HG02981 (cell line): ENCODE measurements around the gene VCAM1.

Source experiments
- ATAC-seq: cut with Tn5 transposase; IDR thresholded peaks from one replicate; pipeline ENCODE4 v1.9.1; 2021; ENCODE audit warnings: mild to moderate bottlenecking, moderate library complexity; ENCODE audit not compliant: unreplicated experiment

Gene VCAM1

DNA sequence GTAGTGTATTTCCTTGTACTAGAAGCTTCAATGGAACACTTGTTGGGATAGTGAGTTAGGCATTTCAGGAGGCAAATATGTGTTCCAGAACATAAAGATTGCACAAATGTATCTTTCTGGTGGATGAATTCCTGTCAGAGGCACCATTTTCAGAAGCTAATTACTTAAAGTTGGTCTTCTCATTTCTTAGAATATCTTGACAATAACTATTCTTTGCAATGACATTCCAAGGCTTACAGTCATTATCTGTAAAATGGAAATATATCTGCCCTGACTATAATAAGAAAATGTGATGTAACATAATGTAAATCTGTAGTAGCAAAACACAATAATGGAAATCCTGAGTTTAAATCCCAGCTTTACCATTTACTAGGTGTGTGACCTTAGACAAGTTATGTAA, 2.7 kb downstream of the VCAM1 start:
- ATAC-seq, result no peak

GRCh38 chr1:100724281-100724680, 4.7 kb downstream of the VCAM1 start:
- ATAC-seq, result no peak

- ATAC-seq, result no peak
Observed at GRCh38 chr1:100730130-100730529, 10.6 kb downstream of the VCAM1 start.

GRCh38 chr1:100731309-100731708, 11.8 kb downstream of the VCAM1 start:
- no peak for ATAC-seq

- ATAC-seq, result no peak
Observed at GRCh38 chr1:100731758-100732157, 12.2 kb downstream of the VCAM1 start.

- ATAC-seq, result no peak
Observed at GRCh38 chr1:100734676-100735075, 15.1 kb downstream of the VCAM1 start.

GRCh38 chr1:100735244-100735643, 15.7 kb downstream of the VCAM1 start:
- ATAC-seq, result no peak

GRCh38 chr1:100736324-100736723, 16.8 kb downstream of the VCAM1 start:
- ATAC-seq, result no peak

DNA sequence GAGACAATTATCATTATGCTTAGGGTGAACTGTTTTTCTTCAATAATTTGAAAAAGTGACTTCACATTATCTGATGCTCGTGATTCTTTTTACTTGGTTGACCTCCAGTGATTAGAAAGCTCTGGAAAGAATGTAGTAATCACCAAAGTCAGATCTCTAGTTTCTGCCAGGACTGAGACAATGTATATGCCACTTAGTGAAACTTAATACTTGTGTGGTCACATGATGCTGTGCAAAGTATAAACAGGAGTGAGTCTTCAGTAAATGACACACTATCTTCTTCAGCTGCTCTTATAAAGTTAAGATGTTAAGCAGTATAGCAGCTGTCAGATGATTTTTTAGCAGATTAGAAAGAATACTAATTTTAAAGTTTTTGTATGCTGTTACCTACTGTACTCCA, 17.2 kb downstream of the VCAM1 start:
- no peak for ATAC-seq

GRCh38 chr1:100746542-100746932, 27.0 kb downstream of the VCAM1 start:
- ATAC-seq, result no peak

DNA sequence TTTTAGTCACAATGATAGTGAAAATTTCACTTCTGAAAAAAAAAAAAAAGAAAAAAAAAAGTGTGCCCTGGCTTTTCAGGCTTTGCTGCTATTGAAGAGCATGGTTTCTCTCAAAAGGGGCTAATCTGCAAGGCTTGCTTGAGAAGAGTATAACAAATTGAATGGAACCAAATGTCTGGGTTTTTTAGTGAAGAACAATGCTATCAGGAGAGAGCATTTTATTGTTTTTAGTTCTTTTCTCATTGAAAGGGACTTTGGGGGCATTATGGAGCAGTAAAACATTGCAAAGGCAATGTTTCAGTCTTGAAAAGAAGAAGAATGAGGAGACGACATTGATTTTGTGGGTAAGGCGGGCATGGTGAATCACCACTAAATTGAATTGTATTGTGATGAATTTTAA, 28.2 kb downstream of the VCAM1 start:
- no peak for ATAC-seq

DNA sequence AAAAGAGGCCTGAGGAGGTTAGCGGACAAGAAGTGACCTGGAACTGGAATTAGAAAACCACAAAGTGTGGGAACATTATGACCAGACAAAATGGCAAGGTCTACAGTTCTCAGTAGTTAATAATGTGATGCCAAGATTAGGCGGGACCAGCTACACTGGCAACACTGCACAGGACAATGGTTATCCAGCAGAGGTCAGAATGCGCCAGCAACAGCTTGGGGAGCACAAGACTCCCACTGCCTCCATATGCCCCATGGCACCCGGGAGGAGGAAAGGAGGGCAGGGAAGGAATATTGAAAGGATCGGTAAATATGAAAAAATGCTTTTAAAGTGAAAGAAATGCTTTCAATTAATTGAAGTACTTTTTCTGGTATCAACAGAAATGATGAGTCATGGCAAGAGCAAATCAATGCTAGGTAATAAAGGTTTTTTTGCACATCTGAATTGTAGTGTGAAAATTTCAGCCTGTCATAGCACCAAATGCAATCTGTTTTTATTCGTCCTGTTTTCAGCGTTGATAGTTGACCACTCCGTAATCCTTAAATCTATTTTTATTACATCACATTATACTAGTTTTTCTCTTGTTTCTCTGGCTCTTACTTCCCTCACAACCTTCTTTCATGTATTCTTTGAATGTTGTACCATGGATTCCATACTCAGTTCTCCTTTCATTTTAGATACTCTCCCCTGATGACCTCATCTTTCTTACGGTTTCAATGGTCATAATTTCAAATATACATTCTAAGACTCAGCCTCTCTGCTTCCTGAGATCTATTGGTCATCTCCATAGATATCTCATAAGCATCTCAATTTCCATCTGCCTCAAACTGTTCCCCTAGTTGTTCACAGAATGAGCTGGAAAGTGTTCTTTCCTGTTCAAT, 30.7 kb downstream of the VCAM1 start:
- no peak for ATAC-seq

GRCh38 chr1:100752791-100753190, 33.2 kb downstream of the VCAM1 start:
- no peak for ATAC-seq

DNA sequence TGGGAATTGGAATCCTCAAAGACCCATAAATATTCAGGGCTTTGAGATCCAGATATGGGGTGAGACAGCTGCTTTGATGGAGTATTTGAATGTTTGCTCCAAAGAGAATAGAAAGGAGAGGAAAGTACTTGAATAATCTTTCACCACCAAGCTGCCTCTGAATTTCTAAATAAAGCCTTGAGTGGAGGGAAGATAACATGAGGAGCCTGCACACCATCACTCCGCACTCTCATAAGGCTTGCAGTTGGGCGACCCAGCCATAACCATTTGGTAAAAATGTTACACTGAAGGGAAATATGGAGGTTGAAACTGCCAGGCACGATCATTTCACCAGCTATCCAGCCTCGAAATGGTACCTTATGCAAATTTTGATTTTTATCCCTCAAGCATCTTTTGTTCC, 38.4 kb downstream of the VCAM1 start:
- no peak for ATAC-seq

DNA sequence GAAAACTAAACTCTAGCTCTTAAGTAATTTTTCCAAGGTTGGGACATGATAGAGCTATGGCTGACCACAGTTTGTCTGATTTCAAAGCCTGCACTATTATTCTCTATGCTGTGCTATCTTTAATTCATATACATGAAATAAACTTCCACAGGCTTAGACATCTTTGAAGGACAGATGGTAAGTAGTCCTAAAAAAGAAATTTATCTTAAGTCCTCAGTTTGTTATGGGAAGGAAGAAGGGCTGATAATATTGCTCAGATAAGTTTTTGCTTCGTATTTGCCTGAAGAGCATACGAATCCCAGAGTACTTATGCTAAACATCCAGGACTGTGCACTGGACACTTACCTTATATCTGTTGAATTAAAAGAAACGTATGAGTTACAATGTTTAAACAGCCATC, 39.6 kb downstream of the VCAM1 start:
- no peak for ATAC-seq

- ATAC-seq, result no peak
Observed at GRCh38 chr1:100760511-100760910, 41.0 kb downstream of the VCAM1 start.

DNA sequence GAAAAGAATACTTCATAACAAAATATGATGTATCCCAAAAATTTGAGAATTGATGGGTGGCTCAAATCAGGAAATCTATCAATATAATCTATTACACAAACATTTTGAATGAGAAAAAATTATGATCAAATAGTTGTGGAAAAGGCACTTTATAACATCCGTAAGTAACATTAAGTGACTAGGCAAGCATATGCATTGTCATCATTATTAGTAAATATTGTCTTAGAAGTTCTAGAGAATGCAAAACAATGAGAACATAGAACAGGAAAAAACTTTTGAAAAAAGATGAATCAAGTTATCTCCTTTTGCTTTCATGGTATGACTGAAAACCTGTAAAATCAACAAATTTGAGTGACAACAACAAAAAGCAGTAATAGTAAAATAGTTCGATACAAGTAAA, 42.9 kb downstream of the VCAM1 start:
- no peak for ATAC-seq

- no peak for ATAC-seq
Observed at GRCh38 chr1:100767176-100767890, 47.8 kb downstream of the VCAM1 start.

GRCh38 chr1:100769323-100769722, 49.8 kb downstream of the VCAM1 start:
- no peak for ATAC-seq

- no peak for ATAC-seq
Observed at GRCh38 chr1:100769906-100770646, 50.5 kb downstream of the VCAM1 start.

DNA sequence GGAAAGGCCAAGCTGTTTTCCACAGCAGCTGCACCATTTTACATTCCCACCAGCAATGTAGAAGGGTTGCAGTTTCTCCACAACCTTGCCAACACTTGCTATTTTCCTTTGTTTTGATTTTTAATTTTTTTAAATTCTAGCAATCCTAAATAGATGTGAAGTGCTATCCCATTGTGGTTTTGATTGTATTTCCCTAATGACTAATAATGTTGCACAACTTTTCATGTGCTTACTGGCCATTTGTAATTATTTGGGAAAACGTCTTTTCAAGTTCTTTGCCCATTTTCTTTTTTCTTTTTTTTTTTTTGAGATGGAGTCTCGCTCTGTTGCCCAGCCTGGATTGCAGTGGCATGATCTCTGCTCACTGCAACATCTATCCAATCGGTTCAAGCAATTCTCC, 53.9 kb downstream of the VCAM1 start:
- ATAC-seq, result no peak

DNA sequence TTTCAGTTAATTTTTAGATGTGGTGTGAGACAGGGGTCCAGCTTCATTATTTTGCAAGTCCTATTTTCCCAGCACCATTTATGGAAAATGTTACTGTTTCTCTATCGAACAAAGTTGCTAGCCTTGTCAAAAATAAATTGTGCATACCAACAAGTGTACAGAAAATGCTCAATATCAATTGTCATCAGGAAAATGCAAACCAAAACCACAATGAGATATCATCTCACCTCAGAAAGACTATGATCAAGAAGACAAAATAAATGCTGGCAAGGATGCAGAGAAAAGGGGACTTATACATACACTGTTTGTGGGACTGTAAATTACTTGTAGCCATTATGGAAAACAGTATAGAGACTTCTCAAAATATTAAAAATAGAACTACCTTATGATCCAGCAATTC, 54.8 kb downstream of the VCAM1 start:
- ATAC-seq, result no peak
